Effector memory CD4-positive, alpha-beta T cell (primary cell): Measurements from ENCODE around the gene HLA-DMA.
A peak's percentile ranks its signal among the peaks of the same experiment; 100 is the strongest.

Source experiments
- DNase-seq, 3 donors: peaks; one replicate each; pipeline ENCODE4 v3.0.0-alpha.2; 2020
- H3K27ac ChIP-seq: 2 replicates; pipeline ENCODE4 v1.7.0; 2013; ENCODE audit warnings: mild to moderate bottlenecking, low read length, moderate library complexity; ENCODE audit not compliant: insufficient read depth, poor library complexity, severe bottlenecking
- H3K27me3 ChIP-seq: replicated peaks from 2 replicates; pipeline ENCODE4 v1.7.0; 2013; ENCODE audit warnings: mild to moderate bottlenecking, low read length; ENCODE audit not compliant: insufficient read depth, control insufficient read depth, poor library complexity, severe bottlenecking
- H3K36me3 ChIP-seq: 2 replicates; pipeline ENCODE4 v1.7.0; 2013; ENCODE audit warnings: mild to moderate bottlenecking, low read length, moderate library complexity; ENCODE audit not compliant: control insufficient read depth, insufficient read depth
- H3K4me1 ChIP-seq: 2 replicates; pipeline ENCODE4 v1.7.0; 2013; ENCODE audit warnings: low read length, mild to moderate bottlenecking; ENCODE audit not compliant: control insufficient read depth, insufficient read depth, poor library complexity, severe bottlenecking
- H3K4me3 ChIP-seq: 2 replicates; pipeline ENCODE4 v1.7.0; 2013; ENCODE audit warnings: low read length, low read depth, mild to moderate bottlenecking; ENCODE audit not compliant: insufficient read depth, poor library complexity, severe bottlenecking
- H3K9me3 ChIP-seq: 2 replicates; pipeline ENCODE4 v1.7.0; 2013; ENCODE audit warnings: mild to moderate bottlenecking, low read length, moderate library complexity; ENCODE audit not compliant: control insufficient read depth

The HLA-DMA gene

GRCh38 chr6:32954986-32955802, 2.3 kb upstream of the HLA-DMA start:
- H3K4me1 ChIP-seq = peaks cover 7% of the 10 kb centered on the region
- no peak overlapping the region for H3K27ac ChIP-seq
- no peak for DNase-seq
- H3K4me3 ChIP-seq = no peak overlapping the region
- no peaks in the 10 kb centered on the region for H3K27me3 ChIP-seq
- no peaks in the 10 kb centered on the region for H3K36me3 ChIP-seq
- H3K9me3 ChIP-seq = no peaks in the 10 kb centered on the region

- Histone ChIP-seq H3K4me3 (no peak overlapping the region), H3K27me3 (no peaks in the 10 kb centered on the region), H3K9me3 (no peaks in the 10 kb centered on the region), H3K4me1 (peaks cover 7% of the 10 kb centered on the region), H3K27ac (no peak overlapping the region), H3K36me3 (no peaks in the 10 kb centered on the region)
- DNase-seq = no peak
These were observed 1.4 kb upstream of the HLA-DMA start for GRCh38 chr6:32954267-32954666.

DNA sequence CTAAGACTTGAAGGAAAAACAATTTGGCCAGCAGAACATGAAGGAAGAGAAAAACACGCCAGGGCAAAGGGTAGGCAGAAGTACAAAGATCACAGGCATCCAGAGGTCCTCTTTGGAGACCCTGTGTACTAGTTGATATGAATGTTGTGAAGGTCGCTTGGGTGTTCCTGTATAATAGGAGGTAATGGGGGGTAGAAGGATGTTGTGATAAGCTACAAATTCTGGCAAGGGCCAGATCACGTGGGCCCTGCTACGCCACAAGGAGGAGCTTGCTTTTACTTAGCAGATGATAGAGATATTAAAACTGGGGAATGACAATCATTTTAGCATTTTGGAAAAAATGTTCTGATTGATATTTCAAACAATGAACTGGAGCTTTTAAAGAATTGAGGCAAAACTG, 878 bp upstream of the HLA-DMA start:
- Histone ChIP-seq H3K27ac (no peak overlapping the region), H3K4me1 (peaks cover 7% of the 10 kb centered on the region), H3K27me3 (no peaks in the 10 kb centered on the region), H3K9me3 (no peaks in the 10 kb centered on the region), H3K36me3 (no peaks in the 10 kb centered on the region), H3K4me3 (no peak overlapping the region)
- DNase-seq = no peak

DNA sequence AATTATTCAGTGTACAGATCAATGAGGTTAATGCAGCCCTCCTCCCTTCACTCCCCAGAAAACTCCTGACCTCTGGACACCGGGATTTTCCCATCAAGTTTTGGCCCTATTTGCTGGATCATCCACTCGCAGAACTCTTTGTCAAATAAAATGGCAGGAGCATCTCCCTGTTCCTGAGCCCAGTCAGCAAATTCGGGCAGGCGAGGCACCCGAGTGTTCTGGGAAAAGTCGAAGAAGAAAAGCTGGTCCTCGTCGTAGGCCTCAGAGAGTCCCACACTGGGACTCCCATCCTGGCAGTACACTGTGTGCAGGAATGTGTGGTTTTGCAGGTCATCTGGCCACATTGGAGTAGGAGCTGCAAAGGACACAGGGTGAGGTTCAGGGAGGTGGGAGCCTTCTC, 2.4 kb downstream of the HLA-DMA start:
- no peak for DNase-seq
- Histone ChIP-seq H3K9me3 (no peaks in the 10 kb centered on the region), H3K4me3 (no peak overlapping the region), H3K4me1 (peaks cover 7% of the 10 kb centered on the region), H3K27me3 (no peaks in the 10 kb centered on the region), H3K36me3 (no peaks in the 10 kb centered on the region), H3K27ac (no peak overlapping the region)

- peaks cover 8% of the 10 kb centered on the region for H3K4me1 ChIP-seq
These were observed 2.9 kb downstream of the HLA-DMA start for GRCh38 chr6:32950010-32950409.

GRCh38 chr6:32949113-32949512, 3.8 kb downstream of the HLA-DMA start:
- H3K27ac ChIP-seq = no peak overlapping the region
- no peak for DNase-seq
- H3K27me3 ChIP-seq = no peaks in the 10 kb centered on the region
- peaks cover 17% of the 10 kb centered on the region for H3K4me1 ChIP-seq
- no peaks in the 10 kb centered on the region for H3K36me3 ChIP-seq
- H3K9me3 ChIP-seq = no peaks in the 10 kb centered on the region
- no peak overlapping the region for H3K4me3 ChIP-seq

More at GRCh38 chr6:32950010-32950409, 2.9 kb downstream of the HLA-DMA start:
- Histone ChIP-seq H3K4me3 (no peak overlapping the region), H3K27me3 (no peaks in the 10 kb centered on the region), H3K36me3 (no peaks in the 10 kb centered on the region), H3K27ac (no peak overlapping the region), H3K9me3 (no peaks in the 10 kb centered on the region)
- DNase-seq = no peak

GRCh38 chr6:32947552-32948465, 5.1 kb downstream of the HLA-DMA start:
- DNase-seq = peak in 2 of 3 donors; percentile 11 to 20
- H3K36me3 ChIP-seq = no peaks in the 10 kb centered on the region
- peaks cover 16% of the 10 kb centered on the region for H3K4me1 ChIP-seq
- H3K27me3 ChIP-seq = no peaks in the 10 kb centered on the region
- H3K4me3 ChIP-seq = no peak overlapping the region
- H3K27ac ChIP-seq = no peak overlapping the region
- no peaks in the 10 kb centered on the region for H3K9me3 ChIP-seq

GRCh38 chr6:32946893-32947292, 6.0 kb downstream of the HLA-DMA start:
- Histone ChIP-seq H3K9me3 (no peaks in the 10 kb centered on the region), H3K4me3 (no peak overlapping the region), H3K27ac (no peak overlapping the region), H3K27me3 (no peaks in the 10 kb centered on the region), H3K4me1 (peaks cover 10% of the 10 kb centered on the region), H3K36me3 (no peaks in the 10 kb centered on the region)
- DNase-seq = no peak

GRCh38 chr6:32945953-32946352, 6.9 kb downstream of the HLA-DMA start:
- no peaks in the 10 kb centered on the region for H3K36me3 ChIP-seq
- DNase-seq = no peak
- H3K4me3 ChIP-seq = no peak overlapping the region
- H3K27me3 ChIP-seq = no peaks in the 10 kb centered on the region
- no peaks in the 10 kb centered on the region for H3K9me3 ChIP-seq
- no peak overlapping the region for H3K27ac ChIP-seq
- peaks cover 13% of the 10 kb centered on the region for H3K4me1 ChIP-seq
